Hepatocyte (in vitro differentiated cells): ENCODE results near the gene CDK4. TPM values are rescaled to one million over a fixed set of nuclear protein-coding genes. Genes with fewer than 3 reads are reported as not detected.
A peak's percentile ranks its signal among the peaks of the same experiment; 100 is the strongest.

Experiments
- DNase-seq: peaks from one replicate; pipeline ENCODE4 v3.0.0-alpha.2; 2016; ENCODE audit warnings: low spot score
- H2AFZ ChIP-seq: fragments of 200-600 bp; sonication (generic); 2 replicates; pipeline ENCODE4 v1.6.0; 2016; ENCODE audit warnings: antibody characterized with exemption, mild to moderate bottlenecking
- H3K27ac ChIP-seq: fragments of 200-600 bp; sonication (generic); 2 replicates; pipeline ENCODE4 v1.5.1; 2016; ENCODE audit warnings: mild to moderate bottlenecking
- H3K27me3 ChIP-seq: fragments of 200-600 bp; sonication (generic); 2 replicates; pipeline ENCODE4 v1.6.1; 2016
- H3K36me3 ChIP-seq: fragments of 200-600 bp; sonication (generic); replicated peaks from 2 replicates; pipeline ENCODE4 v1.5.1; 2016; ENCODE audit warnings: low read depth; ENCODE audit not compliant: insufficient read depth
- H3K4me1 ChIP-seq: fragments of 200-600 bp; sonication (generic); 2 replicates; pipeline ENCODE4 v1.5.1; 2016; ENCODE audit warnings: mild to moderate bottlenecking, moderate library complexity; ENCODE audit not compliant: insufficient read depth
- H3K4me2 ChIP-seq: fragments of 200-600 bp; sonication (generic); 2 replicates; pipeline ENCODE4 v1.6.0; 2016
- H3K4me3 ChIP-seq: fragments of 200-600 bp; sonication (generic); 2 replicates; pipeline ENCODE4 v1.5.1; 2016; ENCODE audit warnings: mild to moderate bottlenecking
- H3K79me2 ChIP-seq: fragments of 200-600 bp; sonication (generic); 2 replicates; pipeline ENCODE4 v1.6.0; 2017; ENCODE audit warnings: mild to moderate bottlenecking
- H3K9me2 ChIP-seq: fragments of 200-600 bp; sonication (generic); replicated peaks from 2 replicates; pipeline ENCODE4 v1.6.0; 2017; ENCODE audit warnings: mild to moderate bottlenecking; ENCODE audit not compliant: insufficient read depth
- H3K9me3 ChIP-seq: fragments of 200-600 bp; sonication (generic); 2 replicates; pipeline ENCODE4 v1.5.1; 2016; ENCODE audit warnings: low read depth, mild to moderate bottlenecking
- H4K20me1 ChIP-seq: fragments of 200-600 bp; sonication (generic); 2 replicates; pipeline ENCODE4 v1.6.0; 2016; ENCODE audit warnings: mild to moderate bottlenecking; ENCODE audit not compliant: insufficient read depth, poor library complexity, severe bottlenecking
- EZH2 ChIP-seq: fragments of 200-600 bp; sonication (generic); IDR thresholded peaks from 2 replicates; pipeline ENCODE4 v1.6.1; 2016; ENCODE audit warnings: antibody characterized with exemption, mild to moderate bottlenecking, borderline replicate concordance
- EZH2phosphoT487 ChIP-seq: fragments of 200-600 bp; sonication (generic); IDR thresholded peaks from one replicate; pipeline ENCODE4 v1.6.1; 2018; ENCODE audit warnings: antibody characterized with exemption, mild to moderate bottlenecking, low read depth, moderate library complexity; ENCODE audit not compliant: unreplicated experiment, severe bottlenecking
- WGBS: methylation state at CpG from one replicate; pipeline ENCODE4 v1.1.6; 2016; ENCODE audit warnings: low lambda C conversion rate; ENCODE audit errors: missing lambda C conversion rate; 5-methylcytosine and 5-hydroxymethylcytosine counted together
- polyA plus RNA-seq: library from polyadenylated mRNA; unstranded; fragments of >200 nt; fragmentation: Nextera tagmentation; extraction: Ambion mirVana; gene quantifications from 2 replicates; pipeline ENCODE4 v1.2.1, GENCODE V29; 2016
- total RNA-seq: library from RNA; depleted of rRNA; stranded (reverse); fragments of >200 nt; gene quantifications from 2 replicates; pipeline ENCODE4 v1.2.3, GENCODE V29; 2014
- TF ChIP-seq, protein P1 (sequence below): fragments of 200-600 bp; sonication (generic); IDR thresholded peaks from 2 replicates; pipeline ENCODE4 v1.5.1; 2016; ENCODE audit warnings: antibody characterized with exemption, mild to moderate bottlenecking; ENCODE audit not compliant: poor library complexity

The CDK4 gene
- total and polyA plus RNA-seq, 2 experiments from 2014 or later, result 306 to 308 TPM

DNA sequence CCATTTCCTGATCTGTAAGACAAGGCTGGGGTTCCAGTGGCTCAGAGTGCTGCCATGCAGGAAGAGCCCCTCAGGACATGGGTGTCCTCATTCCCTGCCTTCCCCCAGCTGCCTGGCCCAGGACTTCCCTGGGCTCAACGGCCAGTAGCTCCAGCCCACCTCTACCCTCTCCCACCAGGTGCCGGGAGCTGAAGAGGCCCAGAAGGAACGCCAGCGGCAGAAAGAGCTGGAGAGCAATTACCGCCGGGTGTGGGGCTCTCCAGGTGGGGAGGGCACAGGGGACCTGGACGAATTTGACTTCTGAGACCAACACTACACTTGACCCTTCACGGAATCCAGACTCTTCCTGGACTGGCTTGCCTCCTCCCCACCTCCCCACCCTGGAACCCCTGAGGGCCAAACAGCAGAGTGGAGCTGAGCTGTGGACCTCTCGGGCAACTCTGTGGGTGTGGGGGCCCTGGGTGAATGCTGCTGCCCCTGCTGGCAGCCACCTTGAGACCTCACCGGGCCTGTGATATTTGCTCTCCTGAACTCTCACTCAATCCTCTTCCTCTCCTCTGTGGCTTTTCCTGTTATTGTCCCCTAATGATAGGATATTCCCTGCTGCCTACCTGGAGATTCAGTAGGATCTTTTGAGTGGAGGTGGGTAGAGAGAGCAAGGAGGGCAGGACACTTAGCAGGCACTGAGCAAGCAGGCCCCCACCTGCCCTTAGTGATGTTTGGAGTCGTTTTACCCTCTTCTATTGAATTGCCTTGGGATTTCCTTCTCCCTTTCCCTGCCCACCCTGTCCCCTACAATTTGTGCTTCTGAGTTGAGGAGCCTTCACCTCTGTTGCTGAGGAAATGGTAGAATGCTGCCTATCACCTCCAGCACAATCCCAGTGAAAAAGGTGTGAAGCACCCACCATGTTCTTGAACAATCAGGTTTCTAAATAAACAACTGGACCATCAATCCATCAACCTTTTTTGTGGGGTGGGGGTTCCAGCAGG, 31.2 kb downstream of the CDK4 start:
- WGBS, result 94% methylated on average over 11 of the region's 11 CpGs
- DNase-seq, result peak; percentile 2
- H3K36me3 ChIP-seq, result no peaks in the 10 kb centered on the region
- no peak overlapping the region for H3K27ac ChIP-seq
- no peak overlapping the region for H2AFZ ChIP-seq
- no peaks in the 10 kb centered on the region for H3K79me2 ChIP-seq
- no peaks in the 10 kb centered on the region for H4K20me1 ChIP-seq
- H3K4me2 ChIP-seq, result no peak overlapping the region
- no peak overlapping the region for H3K4me3 ChIP-seq
- H3K9me2 ChIP-seq, result no peaks in the 10 kb centered on the region
- peaks cover 21% of the 10 kb centered on the region for H3K27me3 ChIP-seq
- H3K4me1 ChIP-seq, result no peaks in the 10 kb centered on the region
- no peaks in the 10 kb centered on the region for H3K9me3 ChIP-seq
- TF ChIP-seq EZH2phosphoT487, result no peak
- TF ChIP-seq, protein P1, sequence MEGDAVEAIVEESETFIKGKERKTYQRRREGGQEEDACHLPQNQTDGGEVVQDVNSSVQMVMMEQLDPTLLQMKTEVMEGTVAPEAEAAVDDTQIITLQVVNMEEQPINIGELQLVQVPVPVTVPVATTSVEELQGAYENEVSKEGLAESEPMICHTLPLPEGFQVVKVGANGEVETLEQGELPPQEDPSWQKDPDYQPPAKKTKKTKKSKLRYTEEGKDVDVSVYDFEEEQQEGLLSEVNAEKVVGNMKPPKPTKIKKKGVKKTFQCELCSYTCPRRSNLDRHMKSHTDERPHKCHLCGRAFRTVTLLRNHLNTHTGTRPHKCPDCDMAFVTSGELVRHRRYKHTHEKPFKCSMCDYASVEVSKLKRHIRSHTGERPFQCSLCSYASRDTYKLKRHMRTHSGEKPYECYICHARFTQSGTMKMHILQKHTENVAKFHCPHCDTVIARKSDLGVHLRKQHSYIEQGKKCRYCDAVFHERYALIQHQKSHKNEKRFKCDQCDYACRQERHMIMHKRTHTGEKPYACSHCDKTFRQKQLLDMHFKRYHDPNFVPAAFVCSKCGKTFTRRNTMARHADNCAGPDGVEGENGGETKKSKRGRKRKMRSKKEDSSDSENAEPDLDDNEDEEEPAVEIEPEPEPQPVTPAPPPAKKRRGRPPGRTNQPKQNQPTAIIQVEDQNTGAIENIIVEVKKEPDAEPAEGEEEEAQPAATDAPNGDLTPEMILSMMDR, result no peak
- no peak for TF ChIP-seq EZH2

DNA sequence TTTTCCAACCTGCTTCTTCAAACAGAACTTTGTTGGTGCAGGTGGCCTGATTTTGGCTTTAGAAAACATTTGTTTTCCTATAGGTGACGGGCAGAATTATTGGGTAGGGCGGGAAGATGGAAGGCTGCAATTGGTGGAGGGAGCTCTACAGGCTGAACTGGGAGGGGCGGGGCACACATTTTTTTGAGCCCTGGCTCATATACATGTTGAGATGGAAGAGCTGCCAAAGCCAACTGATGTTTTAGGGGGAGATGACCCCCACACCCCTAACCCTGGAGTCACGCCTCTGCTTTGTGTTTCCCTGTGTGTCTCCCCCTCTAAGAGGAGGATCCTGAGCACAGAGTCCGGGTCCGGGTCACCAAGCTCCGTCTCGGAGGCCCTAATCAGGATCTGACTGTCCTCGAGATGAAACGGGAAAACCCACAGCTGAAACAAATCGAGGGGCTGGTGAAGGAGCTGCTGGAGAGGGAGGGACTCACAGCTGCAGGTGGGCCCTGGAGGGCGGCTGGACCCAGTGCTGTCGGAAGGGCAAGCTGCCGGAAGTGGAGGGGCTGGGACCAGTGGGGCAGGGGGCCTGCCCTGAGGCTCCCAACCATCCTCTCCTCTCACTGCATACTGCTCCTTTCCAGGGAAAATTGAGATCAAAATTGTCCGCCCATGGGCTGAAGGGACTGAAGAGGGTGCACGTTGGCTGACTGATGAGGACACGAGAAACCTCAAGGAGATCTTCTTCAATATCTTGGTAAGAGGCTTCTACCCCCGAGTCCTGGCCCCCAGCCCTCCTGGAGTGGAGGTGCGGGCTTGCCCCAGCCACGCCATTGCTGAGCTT, 32.1 kb downstream of the CDK4 start:
- H4K20me1 ChIP-seq, result no peaks in the 10 kb centered on the region
- DNase-seq, result peak; percentile 1
- no peak overlapping the region for H3K4me3 ChIP-seq
- TF ChIP-seq, protein P1, result no peak
- TF ChIP-seq EZH2, result no peak
- no peak for TF ChIP-seq EZH2phosphoT487
- H3K27ac ChIP-seq, result no peak overlapping the region
- H2AFZ ChIP-seq, result no peak overlapping the region
- H3K36me3 ChIP-seq, result no peaks in the 10 kb centered on the region
- H3K27me3 ChIP-seq, result peaks cover 15% of the 10 kb centered on the region
- H3K4me2 ChIP-seq, result no peak overlapping the region
- no peaks in the 10 kb centered on the region for H3K4me1 ChIP-seq
- 95% methylated on average over 20 of the region's 20 CpGs for WGBS
- H3K9me3 ChIP-seq, result no peaks in the 10 kb centered on the region
- no peaks in the 10 kb centered on the region for H3K79me2 ChIP-seq
- no peaks in the 10 kb centered on the region for H3K9me2 ChIP-seq

DNA sequence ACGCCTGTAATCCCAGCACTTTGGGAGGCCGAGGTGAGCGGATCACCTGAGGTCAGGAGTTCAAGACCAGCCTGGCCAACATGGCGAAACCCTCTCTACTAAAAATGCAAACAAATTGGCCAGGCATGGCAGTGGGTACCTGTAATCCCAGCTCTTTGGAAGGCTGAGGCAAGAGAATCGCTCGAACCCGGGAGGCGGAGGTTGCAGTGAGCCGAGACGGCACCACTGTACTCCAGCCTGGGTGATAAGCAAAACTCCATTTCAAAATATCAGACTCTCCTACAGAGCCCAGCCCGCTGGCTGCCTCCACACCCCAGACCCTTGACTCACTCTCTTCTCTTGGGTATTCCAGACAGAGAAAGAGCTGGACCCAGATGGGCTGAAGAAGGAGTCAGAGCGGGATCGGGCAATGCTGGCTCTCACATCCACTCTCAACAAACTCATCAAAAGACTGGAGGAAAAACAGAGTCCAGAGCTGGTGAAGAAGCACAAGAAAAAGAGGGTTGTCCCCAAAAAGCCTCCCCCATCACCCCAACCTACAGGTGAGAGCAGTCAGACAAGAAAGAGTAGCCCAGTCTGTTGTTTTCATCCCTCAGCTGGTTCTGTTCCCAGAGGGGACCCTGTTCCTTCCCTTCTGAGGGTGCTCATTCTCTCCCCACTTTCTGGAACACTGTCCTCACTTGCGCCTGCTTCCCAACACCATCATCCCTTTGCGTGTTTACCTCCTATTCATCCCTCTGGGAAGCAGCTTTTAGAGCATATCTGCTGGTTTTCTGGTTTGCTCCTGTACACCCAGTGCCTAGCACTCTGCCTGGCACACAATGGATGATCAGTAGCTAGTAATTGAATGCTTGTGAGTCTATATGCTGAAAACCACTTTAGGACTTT, 33.2 kb downstream of the CDK4 start:
- DNase-seq, result peak; percentile 2
- 98% methylated on average over 15 of the region's 15 CpGs for WGBS

More for the DNA sequence above, 33.2 kb downstream of the CDK4 start:
- Histone ChIP-seq H3K4me3 (no peak overlapping the region), H4K20me1 (no peaks in the 10 kb centered on the region), H3K36me3 (no peaks in the 10 kb centered on the region), H3K4me2 (no peak overlapping the region), H3K9me3 (no peaks in the 10 kb centered on the region), H3K27me3 (peaks cover 4% of the 10 kb centered on the region), H3K27ac (no peak overlapping the region), H3K9me2 (no peaks in the 10 kb centered on the region), H3K4me1 (no peaks in the 10 kb centered on the region), H2AFZ (no peak overlapping the region), H3K79me2 (no peaks in the 10 kb centered on the region)
- no peak for TF ChIP-seq EZH2phosphoT487
- TF ChIP-seq, protein P1, result no peak
- TF ChIP-seq EZH2, result no peak
